K562 (cell line): Measurements from ENCODE around the gene IKZF3. TPM values are rescaled to one million over a fixed set of nuclear protein-coding genes. Genes with fewer than 3 reads are reported as not detected.

Experiments used
- ATAC-seq: fragments of 200-7000 bp; cut with Tn5 transposase; 3 replicates; pipeline ENCODE4 v1.9.1; 2020; ENCODE audit warnings: moderate library complexity
- BruUV-seq: library from RNA; stranded (reverse); fragments of 400-500 nt; replicated peaks from 2 replicates; lab custom pipeline; 2021; lab: Mats Ljungman, UMichigan
- CTCF ChIA-PET: fragments of 300-600 bp; formaldehyde crosslinking; extraction: SDS; loops from one replicate; lab custom pipeline; 2021; ENCODE audit warnings: low intra/inter-chr PET ratio; lab: Yijun Ruan, JAX
- POLR2A ChIA-PET: fragments of 300-600, 350-650 bp; sonication (Branson Sonifier 250); formaldehyde crosslinking; extraction: SDS; loops from one replicate; lab custom pipeline; 2021; ENCODE audit warnings: antibody characterized with exemption, inconsistent platforms; lab: Yijun Ruan, JAX
- DNase-seq, 4 experiments: peaks; one replicate each; pipeline versions ENCODE4 v3.0.0 to v3.0.0-alpha.2; 2011 to 2018; ENCODE audit warnings: low spot score in 3 of 4, mixed read lengths in 3 of 4; ENCODE audit errors: extremely low read depth in 1 of 4
- FAIRE-seq: peaks from 2 replicates; lab custom pipeline; 2011; peaks lifted over from hg19 to GRCh38; lab: Jason Lieb, UNC
- H2AFZ ChIP-seq: 2 replicates; pipeline ENCODE4 v1.6.0; 2011; ENCODE audit warnings: low read depth, low read length, control low read depth, inconsistent platforms
- H3K27ac ChIP-seq: fragments of 200-600 bp; 3 replicates; pipeline ENCODE4 v1.8.0; 2011; ENCODE audit warnings: low read depth, mild to moderate bottlenecking, control low read depth, inconsistent platforms, low read length, moderate library complexity, mixed read lengths; ENCODE audit errors: extremely low read depth
- H3K27me3 ChIP-seq, 2 experiments: fragments of 300-600 bp in 1 of 2; 2 replicates in 1 of 2; 3 replicates in 1 of 2; pipeline versions ENCODE4 v1.6.0 to v1.8.0; 2011; ENCODE audit warnings: inconsistent platforms in 2 of 2, low read length in 2 of 2, mild to moderate bottlenecking in 1 of 2, mixed read lengths in 1 of 2, moderate library complexity in 1 of 2; ENCODE audit not compliant: control insufficient read depth in 2 of 2, insufficient read depth in 2 of 2
- H3K36me3 ChIP-seq: fragments of 300-600 bp; 3 replicates; pipeline ENCODE4 v1.8.0; 2011; ENCODE audit warnings: mild to moderate bottlenecking, low read length, inconsistent platforms; ENCODE audit not compliant: control insufficient read depth, insufficient read depth
- H3K4me1 ChIP-seq, 2 experiments: fragments of 200-600 bp in 1 of 2; replicated peaks in 1 of 2; 2 replicates in 1 of 2; 3 replicates in 1 of 2; pipeline versions ENCODE4 v1.5.1 to v1.8.0; 2011; ENCODE audit warnings: inconsistent platforms in 2 of 2, low read length in 2 of 2, mild to moderate bottlenecking in 1 of 2, mixed read lengths in 1 of 2, moderate library complexity in 1 of 2; ENCODE audit not compliant: control insufficient read depth in 2 of 2, insufficient read depth in 2 of 2
- H3K4me2 ChIP-seq: 2 replicates; pipeline ENCODE4 v1.6.1; 2011; ENCODE audit warnings: low read length, control low read depth, inconsistent platforms, mixed read lengths; ENCODE audit not compliant: insufficient read depth
- H3K4me3 ChIP-seq: fragments of 200-600 bp; sonication (generic), shearing (Covaris generic); 2 replicates; pipeline ENCODE4 v1.5.1; 2016; ENCODE audit warnings: control low read depth, inconsistent platforms
- H3K79me2 ChIP-seq: fragments of 200-600 bp; 3 replicates; pipeline ENCODE4 v1.8.0; 2011; ENCODE audit warnings: low read length, inconsistent platforms; ENCODE audit not compliant: control insufficient read depth, insufficient read depth
- H3K9ac ChIP-seq, 2 experiments: 2 replicates each; pipeline versions ENCODE4 v1.6.0 to v1.6.1; 2011; ENCODE audit warnings: low read depth in 2 of 2, low read length in 2 of 2, control low read depth in 1 of 2, inconsistent platforms in 1 of 2, mild to moderate bottlenecking in 1 of 2, mixed read lengths in 1 of 2; ENCODE audit not compliant: insufficient read depth in 1 of 2
- H3K9me1 ChIP-seq: one replicate; pipeline ENCODE4 v1.6.0; 2011; ENCODE audit warnings: inconsistent platforms, mild to moderate bottlenecking, low read length, moderate library complexity; ENCODE audit not compliant: control insufficient read depth, insufficient read depth
- H3K9me3 ChIP-seq: replicated peaks from 2 replicates; pipeline ENCODE4 v1.5.1; 2011; ENCODE audit warnings: low read depth, low read length, inconsistent platforms; ENCODE audit not compliant: control insufficient read depth, insufficient read depth
- H4K20me1 ChIP-seq: replicated peaks from 2 replicates; pipeline ENCODE4 v1.6.1; 2011; ENCODE audit warnings: low read length, inconsistent platforms, mixed read lengths; ENCODE audit not compliant: control insufficient read depth, insufficient read depth
- HOMEZ ChIP-seq: fragments of 250-450 bp; sonication (Bioruptor Pico); IDR thresholded peaks from 2 replicates; pipeline ENCODE4 v1.4.0; 2020; ENCODE audit warnings: mild to moderate bottlenecking, moderate library complexity
- MAX ChIP-seq: sonication (generic); formaldehyde crosslinking; IDR thresholded peaks from 2 replicates; pipeline ENCODE4 v1.9.0; 2022; ENCODE audit warnings: mild to moderate bottlenecking, missing genetic modification reagents
- SRSF3 ChIP-seq: fragments of 200-400 bp; formaldehyde crosslinking; IDR thresholded peaks from 2 replicates; pipeline ENCODE4 v1.6.1; 2016; ENCODE audit warnings: mild to moderate bottlenecking, low read length, moderate library complexity; ENCODE audit not compliant: insufficient read depth
- ZNF263 ChIP-seq: sonication (generic); formaldehyde crosslinking; IDR thresholded peaks from 2 replicates; pipeline ENCODE4 v1.8.0; 2022; ENCODE audit warnings: mild to moderate bottlenecking, missing genetic modification reagents, borderline replicate concordance
- WGBS: fragments of 100-300 bp; shearing (Covaris generic); methylation state at CpG from one replicate; pipeline ENCODE4 v1.1.6; 2016; ENCODE audit warnings: low coverage, mixed read lengths; ENCODE audit not compliant: insufficient coverage; ENCODE audit errors: missing lambda C conversion rate; 5-methylcytosine and 5-hydroxymethylcytosine counted together
- in situ Hi-C: fragments of 300-500 bp; cut with MboI; formaldehyde crosslinking; loops from 4 replicates; pipeline ENCODE4 v1.15.0; 2018; ENCODE audit warnings: inconsistent platforms, mixed read lengths
- intact Hi-C: fragments of 100-400 bp; cut with micrococcal nuclease; formaldehyde crosslinking; loops from 2 replicates; pipeline ENCODE4 v1.14.2; 2022
- polyA plus RNA-seq, 8 experiments: library from polyadenylated mRNA; depleted of rRNA in 4 of 8; stranded (reverse) in 5 of 8; unstranded in 3 of 8; fragments of >200 nt; fragmentation: Nextera tagmentation in 2 of 8; fragmentation: Illumina TruSeq in 1 of 8; extraction: Ambion mirVana in 2 of 8; extraction: Trizol in 1 of 8; gene quantifications; 2 replicates each; pipeline versions ENCODE4 v1.2.1 to v1.2.3, GENCODE V29; 2011 to 2014; ENCODE audit warnings: inconsistent platforms in 1 of 8, missing spikeins in 1 of 8
- total RNA-seq, 7 experiments: library from RNA; depleted of rRNA in 6 of 7; stranded (reverse); fragments of >200 nt in 6 of 7; fragmentation: Illumina TruSeq in 2 of 7; extraction: Trizol in 2 of 7; gene quantifications; 2 replicates each; pipeline versions ENCODE4 v1.2.1 to v1.2.3, GENCODE V29; 2011 to 2021; ENCODE audit warnings: low replicate concordance in 1 of 7

The IKZF3 gene
- total and polyA plus RNA-seq, 9 of the 15 experiments (the other 6 are each of a cell fraction or from before 2014, with no cell fraction given), result 0.06 to 1.6 (median 0.62) TPM

GRCh38 chr17:39715375-39716072 lies 148.6 kb downstream of the IKZF3 start:
- BruUV-seq, result no TSS peak
- intact Hi-C loops (no loop called here), in situ Hi-C loops (no loop called here)
- ATAC-seq (no peak), DNase-seq (no peak), FAIRE-seq (no peak)
- Histone ChIP-seq H3K36me3 (no peaks in the 10 kb centered on the region), H3K9ac (peak overlapping the region in 1 of 2 experiments; percentile 47; a peak in 2 of 4 replicates), H3K79me2 (no peaks in the 10 kb centered on the region), H3K9me3 (no peaks in the 10 kb centered on the region), H3K27me3 (no peaks in the 10 kb centered on the region), H4K20me1 (no peaks in the 10 kb centered on the region), H3K4me2 (no peak overlapping the region), H3K27ac (no peak overlapping the region), H3K4me3 (no peak overlapping the region), H2AFZ (no peak overlapping the region), H3K4me1 (peaks cover 0 to 13% of the 10 kb centered on the region in 2 experiments; a peak in 2 of 5 replicates), H3K9me1 (no peaks in the 10 kb centered on the region)
- peak; percentile 56 for TF ChIP-seq ZNF263 (CRISPR knock-in tag)
- no peak for TF ChIP-seq SRSF3
- TF ChIP-seq HOMEZ (CRISPR knock-in tag), result no peak
- TF ChIP-seq MAX (CRISPR knock-in tag), result no peak
- ChIA-PET CTCF (no interaction called here), POLR2A (interaction anchor here (1.0 kb wide), 1 partner anchor 27 kb away, joined by 3 read pairs; the partner anchor contains the start of gene PGAP3)
- whole genome bisulfite sequencing, result 40% methylated on average over 17 of the region's 18 CpGs
